Activated effector memory CD4-positive, alpha-beta T cell treated with Interleukin-2 at 50 U/mL for 16 hours (primary cell): ENCODE results near the gene GFRA1.

Experiments
- DNase-seq: peaks from one replicate; pipeline ENCODE4 v3.0.0-alpha.2; 2020

Gene GFRA1

GRCh38 chr10:116240157-116240950 lies 32.7 kb downstream of the GFRA1 start:
- no peak for DNase-seq

GRCh38 chr10:116239229-116239628 lies 33.8 kb downstream of the GFRA1 start:
- DNase-seq: no peak

- DNase-seq: no peak
Measured at GRCh38 chr10:116237970-116238369, 35.0 kb downstream of the GFRA1 start.

- DNase-seq: no peak
Measured at GRCh38 chr10:116237260-116237659, 35.7 kb downstream of the GFRA1 start.

- DNase-seq: no peak
Measured at GRCh38 chr10:116233230-116233629, 39.8 kb downstream of the GFRA1 start.

- no peak for DNase-seq
Measured at GRCh38 chr10:116232613-116233012, 40.4 kb downstream of the GFRA1 start.

GRCh38 chr10:116226766-116227165 lies 46.2 kb downstream of the GFRA1 start:
- DNase-seq: no peak

- DNase-seq: no peak
Measured at GRCh38 chr10:116226053-116226452, 47.0 kb downstream of the GFRA1 start.

- no peak for DNase-seq
Measured at GRCh38 chr10:116223289-116223688, 49.7 kb downstream of the GFRA1 start.

GRCh38 chr10:116221053-116221452 lies 52.0 kb downstream of the GFRA1 start:
- DNase-seq: no peak

- no peak for DNase-seq
Measured at GRCh38 chr10:116216676-116217075, 56.3 kb downstream of the GFRA1 start.

- DNase-seq: no peak
Measured at GRCh38 chr10:116215651-116216050, 57.4 kb downstream of the GFRA1 start.

GRCh38 chr10:116211682-116212081 lies 61.3 kb downstream of the GFRA1 start:
- no peak for DNase-seq

- DNase-seq: no peak
Measured at GRCh38 chr10:116210588-116211346, 62.2 kb downstream of the GFRA1 start.

GRCh38 chr10:116209781-116210180 lies 63.2 kb downstream of the GFRA1 start:
- DNase-seq: no peak

GRCh38 chr10:116208956-116209567 lies 63.9 kb downstream of the GFRA1 start:
- no peak for DNase-seq

- DNase-seq: no peak
Measured at GRCh38 chr10:116207690-116208089, 65.3 kb downstream of the GFRA1 start.

- DNase-seq: no peak
Measured at GRCh38 chr10:116203661-116204060, 69.3 kb downstream of the GFRA1 start.

- no peak for DNase-seq
Measured at GRCh38 chr10:116201670-116202430, 71.2 kb downstream of the GFRA1 start.

- DNase-seq: no peak
Measured at GRCh38 chr10:116201011-116201410, 72.0 kb downstream of the GFRA1 start.

GRCh38 chr10:116198676-116199035 lies 74.3 kb downstream of the GFRA1 start:
- no peak for DNase-seq

- no peak for DNase-seq
Measured at GRCh38 chr10:116197946-116198675, 74.9 kb downstream of the GFRA1 start.
